Natural killer cell (primary cell): Measurements from ENCODE around the gene RHCE. TPM values are rescaled to one million over a fixed set of nuclear protein-coding genes. Genes with fewer than 3 reads are reported as not detected.
"Not testable (repeated sequence)": the region's sequence is repeated elsewhere in the genome, so short reads cannot be mapped to it uniquely, and the experiment has no call there.

Experiments used
- ATAC-seq, 3 donors: fragments of 150-1000 bp in 2 of 3; fragments of 200-7000 bp in 1 of 3; cut with Tn5 transposase; 1 replicate in 1 of 3; 2 replicates in 2 of 3; pipeline ENCODE4 v1.10.0; 2021; ENCODE audit warnings: mild to moderate bottlenecking in 2 of 3, moderate library complexity in 2 of 3
- DNase-seq, 2 donors: peaks; one replicate each; pipeline versions ENCODE4 v3.0.0 to v3.0.0-alpha.2; 2013 to 2021; ENCODE audit warnings: mixed read lengths in 1 of 2
- H3K27ac ChIP-seq: one replicate; pipeline ENCODE4 v1.5.1; 2013; ENCODE audit warnings: mild to moderate bottlenecking, low read length
- H3K27me3 ChIP-seq: one replicate; pipeline ENCODE4 v1.6.1; 2013; ENCODE audit warnings: low read length; ENCODE audit not compliant: control insufficient read depth, insufficient read depth
- H3K36me3 ChIP-seq: one replicate; pipeline ENCODE4 v1.6.1; 2013; ENCODE audit warnings: low read length; ENCODE audit not compliant: control insufficient read depth, insufficient read depth
- H3K4me1 ChIP-seq: one replicate; pipeline ENCODE4 v1.6.1; 2013; ENCODE audit warnings: low read length; ENCODE audit not compliant: control insufficient read depth, insufficient read depth
- H3K4me3 ChIP-seq: one replicate; pipeline ENCODE4 v1.5.1; 2013; ENCODE audit warnings: low read length
- H3K9me3 ChIP-seq: one replicate; pipeline ENCODE4 v1.6.1; 2013; ENCODE audit warnings: low read length; ENCODE audit not compliant: control insufficient read depth, insufficient read depth
- H3K27ac Mint-ChIP-seq, 2 donors: one replicate each; pipeline ENCODE4 v1.8.0; 2022; ENCODE audit warnings: mild to moderate bottlenecking in 2 of 2, mixed read lengths in 2 of 2, moderate library complexity in 1 of 2
- H3K27me3 Mint-ChIP-seq, 2 donors: one replicate each; pipeline ENCODE4 v1.8.0; 2022; ENCODE audit warnings: low read depth in 2 of 2, mixed read lengths in 2 of 2
- H3K36me3 Mint-ChIP-seq: one replicate; pipeline ENCODE4 v1.8.0; 2022; ENCODE audit warnings: mixed read lengths
- H3K4me1 Mint-ChIP-seq, 2 donors: one replicate each; pipeline ENCODE4 v1.8.0; 2022; ENCODE audit warnings: mixed read lengths in 2 of 2
- H3K4me3 Mint-ChIP-seq: one replicate; pipeline ENCODE4 v1.8.0; 2022; ENCODE audit warnings: mild to moderate bottlenecking, moderate library complexity, mixed read lengths
- H3K9me3 Mint-ChIP-seq, 2 donors: one replicate each; pipeline ENCODE4 v1.8.0; 2022; ENCODE audit warnings: mixed read lengths in 2 of 2
- WGBS: methylation state at CpG from one replicate; pipeline ENCODE4 v1.1.7; 2013; ENCODE audit warnings: missing lambda C conversion rate; ENCODE audit not compliant: insufficient coverage; 5-methylcytosine and 5-hydroxymethylcytosine counted together
- intact Hi-C: fragments of 100-400 bp; cut with micrococcal nuclease; formaldehyde crosslinking; loops from one replicate; pipeline ENCODE4 v1.14.2; 2022
- total RNA-seq, 4 donors: library from RNA; stranded (reverse); fragments of 120-200 nt in 1 of 4; gene quantifications; one replicate each; pipeline versions ENCODE4 v1.2.3 to v1.2.4, GENCODE V29; 2013 to 2022
- TF ChIP-seq, protein P1 (sequence below): fragments of 200-600 bp; IDR thresholded peaks from one replicate; pipeline ENCODE4 v1.8.0; 2022; ENCODE audit warnings: antibody characterized with exemption

Gene RHCE
- total RNA-seq, 3 donors from 2014 or later (not counting 1 experiment from before 2014, with no cell fraction given): not detected

DNA sequence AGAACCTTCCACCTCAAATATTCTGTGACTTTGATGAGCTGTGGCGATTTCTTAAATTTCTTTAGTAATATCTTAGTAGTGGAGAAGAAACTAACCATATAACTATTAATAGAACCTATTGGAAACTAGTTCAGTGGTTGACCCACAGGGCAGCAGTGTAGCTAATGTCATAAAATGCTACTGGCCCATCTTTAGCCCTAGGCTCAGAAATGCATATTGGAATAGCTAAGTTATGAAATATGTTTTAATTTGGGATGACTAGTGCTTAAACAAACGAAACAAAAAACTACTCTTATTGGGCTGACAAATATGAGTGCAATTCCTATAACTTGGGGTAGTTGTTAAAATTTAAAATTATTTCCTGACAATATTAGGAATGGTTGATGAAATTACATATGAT lies 30.3 kb upstream of the RHCE start:
- TF ChIP-seq, protein P1, sequence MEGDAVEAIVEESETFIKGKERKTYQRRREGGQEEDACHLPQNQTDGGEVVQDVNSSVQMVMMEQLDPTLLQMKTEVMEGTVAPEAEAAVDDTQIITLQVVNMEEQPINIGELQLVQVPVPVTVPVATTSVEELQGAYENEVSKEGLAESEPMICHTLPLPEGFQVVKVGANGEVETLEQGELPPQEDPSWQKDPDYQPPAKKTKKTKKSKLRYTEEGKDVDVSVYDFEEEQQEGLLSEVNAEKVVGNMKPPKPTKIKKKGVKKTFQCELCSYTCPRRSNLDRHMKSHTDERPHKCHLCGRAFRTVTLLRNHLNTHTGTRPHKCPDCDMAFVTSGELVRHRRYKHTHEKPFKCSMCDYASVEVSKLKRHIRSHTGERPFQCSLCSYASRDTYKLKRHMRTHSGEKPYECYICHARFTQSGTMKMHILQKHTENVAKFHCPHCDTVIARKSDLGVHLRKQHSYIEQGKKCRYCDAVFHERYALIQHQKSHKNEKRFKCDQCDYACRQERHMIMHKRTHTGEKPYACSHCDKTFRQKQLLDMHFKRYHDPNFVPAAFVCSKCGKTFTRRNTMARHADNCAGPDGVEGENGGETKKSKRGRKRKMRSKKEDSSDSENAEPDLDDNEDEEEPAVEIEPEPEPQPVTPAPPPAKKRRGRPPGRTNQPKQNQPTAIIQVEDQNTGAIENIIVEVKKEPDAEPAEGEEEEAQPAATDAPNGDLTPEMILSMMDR: no peak
- Histone ChIP-seq H3K9me3 (no peaks in the 10 kb centered on the region), H3K36me3 (peaks cover 16% of the 10 kb centered on the region), H3K27ac (no peak overlapping the region), H3K4me3 (no peak overlapping the region), H3K4me1 (no peaks in the 10 kb centered on the region), H3K27me3 (no peaks in the 10 kb centered on the region)
- ATAC-seq (no peak), DNase-seq (no peak)
- H3K27ac Mint-ChIP-seq: no peak overlapping the region
- H3K27me3 Mint-ChIP-seq: no peaks in the 10 kb centered on the region
- H3K4me3 Mint-ChIP-seq: no peak overlapping the region
- H3K4me1 Mint-ChIP-seq: peaks cover 4 to 5% of the 10 kb centered on the region in 2 donors
- H3K9me3 Mint-ChIP-seq: no peaks in the 10 kb centered on the region
- intact Hi-C loops: no loop called here
- H3K36me3 Mint-ChIP-seq: no peaks in the 10 kb centered on the region
- 100% methylated on average over 1 of the region's 2 CpGs for WGBS

DNA sequence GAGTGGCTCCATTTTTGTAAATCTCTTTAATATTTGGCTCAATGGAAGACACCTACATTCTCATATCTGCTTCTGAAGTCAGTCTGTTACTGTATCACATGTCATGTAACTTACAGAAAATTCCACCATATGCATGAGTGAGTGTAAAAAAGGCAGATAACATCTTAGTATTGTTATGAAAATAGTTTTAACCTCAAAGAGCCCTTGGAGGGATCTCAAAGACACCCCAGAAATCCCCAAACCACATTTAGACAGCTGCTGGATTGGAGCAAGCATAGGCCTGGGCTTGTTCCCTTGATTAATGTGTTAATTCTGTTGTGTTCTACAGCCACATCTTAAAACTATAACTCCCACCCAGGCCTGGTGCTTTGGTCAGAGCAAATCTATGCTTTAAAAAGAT lies 26.9 kb upstream of the RHCE start:
- Mint-ChIP-seq H3K36me3 (no peaks in the 10 kb centered on the region), H3K4me1 (peaks cover 13 to 14% of the 10 kb centered on the region in 2 donors), H3K9me3 (no peaks in the 10 kb centered on the region), H3K4me3 (no peak overlapping the region), H3K27me3 (no peaks in the 10 kb centered on the region), H3K27ac (no peak overlapping the region)
- intact Hi-C loops: no loop called here
- DNase-seq (no peak), ATAC-seq (no peak)
- TF ChIP-seq, protein P1: no peak
- H3K36me3 ChIP-seq: peaks cover 7% of the 10 kb centered on the region
- H3K4me1 ChIP-seq: no peaks in the 10 kb centered on the region
- no peak overlapping the region for H3K27ac ChIP-seq
- H3K9me3 ChIP-seq: no peaks in the 10 kb centered on the region
- no peaks in the 10 kb centered on the region for H3K27me3 ChIP-seq
- H3K4me3 ChIP-seq: no peak overlapping the region

- ATAC-seq (no peak), DNase-seq (no peak)
- Histone ChIP-seq H3K27me3 (no peaks in the 10 kb centered on the region), H3K4me1 (no peaks in the 10 kb centered on the region), H3K4me3 (no peak overlapping the region), H3K36me3 (peaks cover 7% of the 10 kb centered on the region), H3K27ac (no peak overlapping the region), H3K9me3 (no peaks in the 10 kb centered on the region)
- no peaks in the 10 kb centered on the region for H3K36me3 Mint-ChIP-seq
- H3K4me3 Mint-ChIP-seq: no peak overlapping the region
- WGBS: 94% methylated on average over 2 of the region's 2 CpGs
- H3K4me1 Mint-ChIP-seq: peaks cover 22 to 24% of the 10 kb centered on the region in 2 donors
- no peaks in the 10 kb centered on the region for H3K27me3 Mint-ChIP-seq
- intact Hi-C loops: no loop called here
- TF ChIP-seq, protein P1: no peak
- no peaks in the 10 kb centered on the region for H3K9me3 Mint-ChIP-seq
- no peak overlapping the region for H3K27ac Mint-ChIP-seq
These were observed 25.4 kb upstream of the RHCE start for GRCh38 chr1:25445993-25446538.

GRCh38 chr1:25444604-25445003 lies 24.0 kb upstream of the RHCE start:
- DNase-seq, H3K9me3 Mint-ChIP-seq, intact Hi-C loops, H3K9me3 ChIP-seq, H3K4me3 ChIP-seq, H3K27ac ChIP-seq, H3K36me3 Mint-ChIP-seq, H3K4me3 Mint-ChIP-seq, H3K27ac Mint-ChIP-seq, H3K4me1 ChIP-seq, ATAC-seq, H3K27me3 ChIP-seq, H3K27me3 Mint-ChIP-seq, H3K36me3 ChIP-seq: not testable (repeated sequence)
- WGBS: 95% methylated on average over 5 of the region's 5 CpGs
- H3K4me1 Mint-ChIP-seq: peaks cover 22 to 24% of the 10 kb centered on the region in 2 donors
